IMR-90 (cell line): ENCODE measurements around the gene PACSIN3. TPM values are rescaled to one million over a fixed set of nuclear protein-coding genes. Genes with fewer than 3 reads are reported as not detected.
A peak's percentile ranks its signal among the peaks of the same experiment; 100 is the strongest.

Source experiments
- ATAC-seq: fragments of 200-7000 bp; cut with Tn5 transposase; 2 replicates; pipeline ENCODE4 v1.9.1; 2020; ENCODE audit warnings: low read depth, mild to moderate bottlenecking, moderate library complexity
- BruUV-seq: library from RNA; stranded (reverse); fragments of 400-500 nt; replicated peaks from 2 replicates; lab custom pipeline; 2021; lab: Mats Ljungman, UMichigan
- CTCF ChIA-PET: fragments of 300-600 bp; formaldehyde crosslinking; extraction: SDS; loops from one replicate; lab custom pipeline; 2021; ENCODE audit warnings: antibody characterized with exemption; lab: Yijun Ruan, JAX
- POLR2A ChIA-PET: fragments of 300-600 bp; sonication (Branson Sonifier 250); formaldehyde crosslinking; loops from one replicate; lab custom pipeline; 2022; ENCODE audit warnings: antibody characterized with exemption; ENCODE audit not compliant: unreplicated experiment; lab: Charles Lee
- DNase-seq: peaks from one replicate; pipeline ENCODE4 v3.0.0; 2013
- H2AFZ ChIP-seq: replicated peaks from 2 replicates; pipeline ENCODE3; 2013; ENCODE audit warnings: low read length, mild to moderate bottlenecking; ENCODE audit not compliant: poor library complexity
- H2AK5ac ChIP-seq: 2 replicates; pipeline ENCODE4 v1.6.1; 2013; ENCODE audit warnings: low read depth, low read length, inconsistent platforms
- H2AK9ac ChIP-seq: replicated peaks from 2 replicates; pipeline ENCODE3; 2013; ENCODE audit warnings: mild to moderate bottlenecking, low read depth, low read length, moderate library complexity; ENCODE audit not compliant: poor library complexity
- H2BK120ac ChIP-seq: 2 replicates; pipeline ENCODE4 v1.6.1; 2013; ENCODE audit warnings: low read depth, low read length, inconsistent platforms
- H2BK15ac ChIP-seq: 3 replicates; pipeline ENCODE4 v1.6.1; 2013; ENCODE audit warnings: low read depth, low read length, inconsistent platforms
- H2BK20ac ChIP-seq: 2 replicates; pipeline ENCODE4 v1.6.1; 2013; ENCODE audit warnings: low read depth, mild to moderate bottlenecking, inconsistent platforms, low read length, moderate library complexity
- H2BK5ac ChIP-seq: 2 replicates; pipeline ENCODE4 v1.6.1; 2013; ENCODE audit warnings: mild to moderate bottlenecking, low read depth, low read length, inconsistent platforms; ENCODE audit not compliant: poor library complexity, severe bottlenecking
- H3K14ac ChIP-seq: replicated peaks from 2 replicates; pipeline ENCODE4 v1.6.1; 2013; ENCODE audit warnings: low read depth, low read length, inconsistent platforms
- H3K18ac ChIP-seq: 2 replicates; pipeline ENCODE4 v1.6.1; 2013; ENCODE audit warnings: low read depth, low read length, control low read depth
- H3K23ac ChIP-seq: 2 replicates; pipeline ENCODE4 v1.6.1; 2013; ENCODE audit warnings: low read depth, low read length, inconsistent platforms
- H3K27ac ChIP-seq: 2 replicates; pipeline ENCODE4 v1.5.1; 2013; ENCODE audit warnings: mild to moderate bottlenecking, control low read depth, low read length; ENCODE audit not compliant: insufficient read depth
- H3K27me3 ChIP-seq: 2 replicates; pipeline ENCODE4 v1.6.1; 2013; ENCODE audit warnings: low read length; ENCODE audit not compliant: control insufficient read depth, insufficient read depth
- H3K36me3 ChIP-seq: 2 replicates; pipeline ENCODE4 v1.6.1; 2013; ENCODE audit warnings: low read length, mixed read lengths; ENCODE audit not compliant: control insufficient read depth, insufficient read depth
- H3K4ac ChIP-seq: 2 replicates; pipeline ENCODE4 v1.6.1; 2013; ENCODE audit warnings: low read depth, low read length, inconsistent platforms
- H3K4me1 ChIP-seq: 2 replicates; pipeline ENCODE4 v1.6.1; 2013; ENCODE audit warnings: low read length, mixed read lengths; ENCODE audit not compliant: control insufficient read depth, insufficient read depth
- H3K4me2 ChIP-seq: 2 replicates; pipeline ENCODE4 v1.6.1; 2013; ENCODE audit warnings: low read depth, mild to moderate bottlenecking, control low read depth, low read length, moderate library complexity
- H3K4me3 ChIP-seq: 2 replicates; pipeline ENCODE4 v1.5.1; 2013; ENCODE audit warnings: low read depth, mild to moderate bottlenecking, control low read depth, low read length, moderate library complexity; ENCODE audit not compliant: insufficient read depth
- H3K56ac ChIP-seq: 2 replicates; pipeline ENCODE4 v1.6.1; 2013; ENCODE audit warnings: low read length, inconsistent platforms; ENCODE audit not compliant: insufficient read depth; ENCODE audit errors: extremely low read depth
- H3K79me1 ChIP-seq, 2 experiments: 2 replicates each; pipeline ENCODE4 v1.6.1; 2013; ENCODE audit warnings: low read length in 2 of 2, inconsistent platforms in 1 of 2, low read depth in 1 of 2
- H3K9ac ChIP-seq: 2 replicates; pipeline ENCODE4 v1.6.1; 2013; ENCODE audit warnings: low read depth, low read length, control low read depth
- H3K9me1 ChIP-seq: 2 replicates; pipeline ENCODE4 v1.6.1; 2013; ENCODE audit warnings: low read length, inconsistent platforms; ENCODE audit not compliant: insufficient read depth
- H3K9me3 ChIP-seq: 2 replicates; pipeline ENCODE4 v1.6.1; 2013; ENCODE audit warnings: low read length; ENCODE audit not compliant: control insufficient read depth, insufficient read depth
- H4K20me1 ChIP-seq: 2 replicates; pipeline ENCODE4 v1.6.1; 2013; ENCODE audit warnings: low read length, inconsistent platforms; ENCODE audit not compliant: insufficient read depth
- H4K5ac ChIP-seq: 2 replicates; pipeline ENCODE4 v1.6.1; 2013; ENCODE audit warnings: mild to moderate bottlenecking, low read depth, low read length, control low read depth
- H4K8ac ChIP-seq, 2 experiments: 2 replicates each; pipeline ENCODE4 v1.6.1; 2013; ENCODE audit warnings: low read depth in 2 of 2, low read length in 2 of 2, control low read depth in 1 of 2, inconsistent platforms in 1 of 2
- H4K91ac ChIP-seq: 2 replicates; pipeline ENCODE4 v1.6.1; 2013; ENCODE audit warnings: low read depth, low read length, inconsistent platforms; ENCODE audit not compliant: insufficient read depth
- BHLHE40 ChIP-seq: fragments of 150-350 bp; IDR thresholded peaks from 2 replicates; pipeline ENCODE4 v1.6.1; 2016; ENCODE audit warnings: mild to moderate bottlenecking, low read depth, low read length
- CEBPB ChIP-seq: IDR thresholded peaks from 2 replicates; pipeline ENCODE4 v1.6.1; 2012; ENCODE audit warnings: low read depth, low read length, improper control_type of control experiment
- CHD1 ChIP-seq: IDR thresholded peaks from 2 replicates; pipeline ENCODE4 v1.6.1; 2012; ENCODE audit warnings: low read depth, low read length, improper control_type of control experiment
- MAFK ChIP-seq: IDR thresholded peaks from 2 replicates; pipeline ENCODE4 v1.6.1; 2012; ENCODE audit warnings: low read depth, low read length, improper control_type of control experiment
- MAZ ChIP-seq: IDR thresholded peaks from 2 replicates; pipeline ENCODE4 v1.6.1; 2012; ENCODE audit warnings: low read depth, mild to moderate bottlenecking, low read length, improper control_type of control experiment, moderate library complexity, borderline replicate concordance
- MXI1 ChIP-seq: IDR thresholded peaks from 2 replicates; pipeline ENCODE4 v1.6.1; 2012; ENCODE audit warnings: low read depth, mild to moderate bottlenecking, low read length, moderate library complexity, borderline replicate concordance
- NFE2L2 ChIP-seq: fragments of 150-350 bp; IDR thresholded peaks from 2 replicates; pipeline ENCODE4 v1.6.1; 2016; ENCODE audit warnings: low read depth, mild to moderate bottlenecking, low read length
- POLR2A ChIP-seq: IDR thresholded peaks from 2 replicates; pipeline ENCODE4 v1.6.1; 2012; ENCODE audit warnings: mild to moderate bottlenecking, low read depth, low read length
- RAD21 ChIP-seq: IDR thresholded peaks from 2 replicates; pipeline ENCODE4 v1.6.1; 2012; ENCODE audit warnings: low read length, improper control_type of control experiment
- RCOR1 ChIP-seq: IDR thresholded peaks from 2 replicates; pipeline ENCODE4 v1.6.1; 2012; ENCODE audit warnings: mild to moderate bottlenecking, low read length, improper control_type of control experiment; ENCODE audit not compliant: insufficient replicate concordance
- RFX5 ChIP-seq: IDR thresholded peaks from 2 replicates; pipeline ENCODE4 v1.8.0; 2012; ENCODE audit warnings: low read depth, mild to moderate bottlenecking, low read length, moderate library complexity
- SMC3 ChIP-seq: fragments of 150-350 bp; IDR thresholded peaks from 2 replicates; pipeline ENCODE4 v1.6.1; 2016; ENCODE audit warnings: low read depth, mild to moderate bottlenecking, antibody characterized with exemption, low read length, moderate library complexity
- WGBS, 2 experiments: methylation state at CpG; one replicate each; pipeline versions ENCODE4 v1.1.5 to v1.1.7; 2013; ENCODE audit warnings: missing lambda C conversion rate in 2 of 2; ENCODE audit not compliant: insufficient read length in 1 of 2; ENCODE audit errors: extremely low coverage in 2 of 2; 5-methylcytosine and 5-hydroxymethylcytosine counted together
- dilution Hi-C: fragments of 300-500 bp; cut with HindIII; formaldehyde crosslinking; loops from one replicate; pipeline ENCODE4 v1.14.3; 2018; ENCODE audit warnings: low sequenced_read_pairs; ENCODE audit not compliant: unreplicated experiment
- in situ Hi-C: fragments of 300-500 bp; cut with MboI; formaldehyde crosslinking; loops from 3 replicates; pipeline ENCODE4 v1.14.3; 2019; ENCODE audit warnings: low sequenced_read_pairs, inconsistent platforms, mixed read lengths
- intact Hi-C: fragments of 100-400 bp; cut with micrococcal nuclease; formaldehyde crosslinking; loops from 2 replicates; pipeline ENCODE4 v1.10.0; 2022
- polyA plus RNA-seq, 3 experiments: library from polyadenylated mRNA; depleted of rRNA; stranded (reverse); fragments of >200 nt; gene quantifications; 2 replicates each; pipeline ENCODE4 v1.2.3, GENCODE V29; 2012; ENCODE audit warnings: low replicate concordance in 1 of 3
- total RNA-seq: library from RNA; depleted of rRNA; stranded (reverse); fragments of >200 nt; gene quantifications from 2 replicates; pipeline ENCODE4 v1.2.3, GENCODE V29; 2012
- TF ChIP-seq, protein P1 (sequence below): fragments of 150-350 bp; IDR thresholded peaks from 2 replicates; pipeline ENCODE4 v1.6.1; 2016; ENCODE audit warnings: low read depth, mild to moderate bottlenecking, low read length, moderate library complexity, borderline replicate concordance

PACSIN3 gene
- total and polyA plus RNA-seq, 2 of the 4 experiments (the other 2 are of a cell fraction), result 19.2 to 21.1 TPM

DNA sequence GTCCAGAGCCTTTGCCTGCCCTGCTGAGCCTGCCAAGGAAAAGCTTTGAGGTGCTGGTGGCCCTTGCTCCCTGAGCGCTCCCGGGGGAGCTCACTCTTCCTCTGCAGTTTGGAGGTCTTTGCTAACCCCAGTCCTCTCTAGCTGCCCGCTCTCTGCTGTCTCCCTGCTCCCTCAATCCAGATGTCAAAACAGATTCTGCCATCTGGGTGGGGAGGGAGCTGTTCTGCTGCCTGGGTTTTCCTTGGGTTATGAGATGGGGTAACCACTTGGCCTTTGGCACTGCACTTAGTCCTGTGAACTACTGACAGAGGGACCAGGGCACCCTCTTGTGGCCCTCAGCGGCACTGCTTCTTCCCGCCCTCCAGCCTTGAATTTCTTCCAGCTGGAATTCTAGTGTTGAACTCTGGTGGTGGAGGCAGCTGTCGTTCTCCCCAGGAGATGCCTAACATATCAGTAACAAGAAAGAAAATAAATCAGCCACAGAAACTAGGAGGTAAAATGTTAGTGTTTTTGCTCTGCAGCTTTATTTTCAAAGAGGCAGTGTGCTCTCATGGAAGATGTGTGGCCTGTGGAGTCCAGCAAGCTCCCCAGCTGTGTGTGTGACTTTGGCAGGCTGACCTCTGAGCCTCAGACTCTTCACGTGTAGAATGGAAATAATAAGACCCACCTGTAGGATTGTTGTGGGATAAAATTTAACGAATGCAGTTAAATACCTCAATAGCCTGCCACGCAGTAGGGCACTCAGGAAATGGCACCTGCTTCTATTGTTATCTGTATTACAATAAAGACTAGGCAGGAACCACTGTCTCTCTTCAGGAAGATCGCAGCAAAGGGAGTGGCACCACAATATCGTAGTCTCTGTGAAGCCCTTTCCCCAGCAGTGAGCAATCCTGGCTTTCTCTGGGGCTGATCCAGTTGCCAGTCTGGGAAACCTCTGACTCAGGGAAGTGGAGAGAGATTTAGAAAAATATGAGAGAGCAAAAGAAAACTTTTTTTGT lies 33.0 kb downstream of the PACSIN3 start:
- H2AFZ ChIP-seq, result peak overlapping the region; percentile 64
- dilution Hi-C loops (no loop called here), in situ Hi-C loops (loop anchor here (5.0 to 10.0 kb wide), 2 partner anchors 238 to 266 kb away; partner anchors contain the start of gene LRP4), intact Hi-C loops (loop anchor here (1.0 to 5.0 kb wide), 3 partner anchors 233 to 326 kb away; no protein-coding TSS in a partner anchor)
- no peaks in the 10 kb centered on the region for H3K27me3 ChIP-seq
- H3K27ac ChIP-seq, result no peak overlapping the region
- H3K4me3 ChIP-seq, result no peak overlapping the region
- DNase-seq (peak; percentile 80), ATAC-seq (peak; percentile 90)
- H4K8ac ChIP-seq, result peak overlapping the region in 1 of 2 experiments; percentile 8; a peak in 1 of 4 replicates
- ChIA-PET CTCF (interaction anchor here (0.5 to 2.6 kb wide), 36 partner anchors 11 to 352 kb away, joined by 3 to 19 read pairs (median 4); no protein-coding TSS in a partner anchor), POLR2A (interaction anchor here (0.6 kb wide), 1 partner anchor 93 kb away, joined by 14 read pairs; no protein-coding TSS in a partner anchor)
- H2BK15ac ChIP-seq, result no peak overlapping the region
- no peak overlapping the region for H3K4me2 ChIP-seq
- no peak overlapping the region for H3K56ac ChIP-seq
- H3K9ac ChIP-seq, result no peak overlapping the region
- no peak overlapping the region for H3K18ac ChIP-seq
- peaks cover 17% of the 10 kb centered on the region for H3K9me1 ChIP-seq
- peak overlapping the region; percentile 33; the same call in 1 of the 2 replicates for H3K4ac ChIP-seq
- H3K23ac ChIP-seq, result no peak overlapping the region
- WGBS, 2 experiments, result no CpG with 5 or more reads among the region's 11 CpGs
- peak overlapping the region; percentile 39 for H2AK5ac ChIP-seq
- H3K14ac ChIP-seq, result peak overlapping the region; percentile 27
- no peaks in the 10 kb centered on the region; the same call in 1 of the 2 replicates for H3K36me3 ChIP-seq
- H3K79me1 ChIP-seq, result peaks cover 0 to 5% of the 10 kb centered on the region in 2 experiments; a peak in 1 of 4 replicates
- H2BK20ac ChIP-seq, result peak overlapping the region; percentile 57; the same call in 1 of the 2 replicates
- no peak overlapping the region for H4K91ac ChIP-seq
- H2AK9ac ChIP-seq, result peak overlapping the region; percentile 29
- no peak overlapping the region for H4K5ac ChIP-seq
- H3K4me1 ChIP-seq, result peaks cover 14% of the 10 kb centered on the region
- H2BK5ac ChIP-seq, result no peak overlapping the region
- H3K9me3 ChIP-seq, result no peaks in the 10 kb centered on the region
- H4K20me1 ChIP-seq, result 0 out of 2 replicates have a peak, but pooled peaks cover 6% of the 10 kb centered on the region
- no peak overlapping the region; the same call in 1 of the 2 replicates for H2BK120ac ChIP-seq
- BruUV-seq, result no TSS peak
- TF ChIP-seq, protein P1, sequence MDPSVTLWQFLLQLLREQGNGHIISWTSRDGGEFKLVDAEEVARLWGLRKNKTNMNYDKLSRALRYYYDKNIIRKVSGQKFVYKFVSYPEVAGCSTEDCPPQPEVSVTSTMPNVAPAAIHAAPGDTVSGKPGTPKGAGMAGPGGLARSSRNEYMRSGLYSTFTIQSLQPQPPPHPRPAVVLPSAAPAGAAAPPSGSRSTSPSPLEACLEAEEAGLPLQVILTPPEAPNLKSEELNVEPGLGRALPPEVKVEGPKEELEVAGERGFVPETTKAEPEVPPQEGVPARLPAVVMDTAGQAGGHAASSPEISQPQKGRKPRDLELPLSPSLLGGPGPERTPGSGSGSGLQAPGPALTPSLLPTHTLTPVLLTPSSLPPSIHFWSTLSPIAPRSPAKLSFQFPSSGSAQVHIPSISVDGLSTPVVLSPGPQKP, result no peak
- TF ChIP-seq BHLHE40, result no peak
- TF ChIP-seq MAZ, result no peak; the same call in 1 of the 2 replicates
- TF ChIP-seq RCOR1, result no peak
- TF ChIP-seq RAD21, result peak; percentile 97
- TF ChIP-seq MXI1, result no peak
- no peak for TF ChIP-seq POLR2A
- TF ChIP-seq RFX5, result no peak
- no peak for TF ChIP-seq NFE2L2
- TF ChIP-seq SMC3, result peak; percentile 98
- TF ChIP-seq CHD1, result 0 out of 2 replicates have a peak, but pooled peaks have one; percentile 56
- TF ChIP-seq CEBPB, result peak; percentile 52; the same call in 1 of the 2 replicates
- no peak for TF ChIP-seq MAFK
